Mesodermal cell (in vitro differentiated cells): Measurements from ENCODE around the gene MOB2.

Experiments
- H3K27ac ChIP-seq: 2 replicates; pipeline ENCODE4 v1.7.0; 2013; ENCODE audit warnings: mild to moderate bottlenecking, low read depth, low read length, moderate library complexity; ENCODE audit not compliant: severe bottlenecking
- H3K36me3 ChIP-seq: 2 replicates; pipeline ENCODE4 v1.7.1; 2013; ENCODE audit warnings: mild to moderate bottlenecking, low read length, moderate library complexity; ENCODE audit not compliant: control insufficient read depth, insufficient read depth
- H3K4me1 ChIP-seq: one replicate; pipeline ENCODE4 v1.7.1; 2013; ENCODE audit warnings: mild to moderate bottlenecking, low read length; ENCODE audit not compliant: insufficient read depth, control insufficient read depth, poor library complexity, severe bottlenecking
- H3K4me3 ChIP-seq: 2 replicates; pipeline ENCODE4 v1.7.0; 2013; ENCODE audit warnings: low read length, control low read depth, mild to moderate bottlenecking; ENCODE audit not compliant: insufficient read depth, poor library complexity, severe bottlenecking; ENCODE audit errors: extremely low read depth
- H3K9me3 ChIP-seq: 2 replicates; pipeline ENCODE4 v1.7.1; 2013; ENCODE audit warnings: mild to moderate bottlenecking, low read length, moderate library complexity; ENCODE audit not compliant: control insufficient read depth
- WGBS, 2 experiments: methylation state at CpG; one replicate each; pipeline ENCODE4 v1.1.5; 2013; ENCODE audit warnings: missing lambda C conversion rate in 2 of 2; ENCODE audit not compliant: insufficient coverage in 2 of 2; 5-methylcytosine and 5-hydroxymethylcytosine counted together

MOB2 gene

GRCh38 chr11:1469287-1469910 lies 17.2 kb downstream of the MOB2 start:
- 92 to 97% methylated on average over 14 of the region's 19 CpGs for WGBS, 2 experiments
- H3K9me3 ChIP-seq, result no peaks in the 10 kb centered on the region
- H3K4me3 ChIP-seq, result no peak overlapping the region
- peaks cover 4% of the 10 kb centered on the region for H3K36me3 ChIP-seq
- H3K27ac ChIP-seq, result no peak overlapping the region
- H3K4me1 ChIP-seq, result no peaks in the 10 kb centered on the region

GRCh38 chr11:1468473-1469066 lies 18.0 kb downstream of the MOB2 start:
- no peak overlapping the region for H3K27ac ChIP-seq
- no peak overlapping the region for H3K4me3 ChIP-seq
- no peaks in the 10 kb centered on the region for H3K9me3 ChIP-seq
- WGBS, 2 experiments, result 89 to 95% methylated on average over 16 to 18 of the region's 19 CpGs
- H3K4me1 ChIP-seq, result no peaks in the 10 kb centered on the region
- peaks cover 2% of the 10 kb centered on the region for H3K36me3 ChIP-seq

GRCh38 chr11:1468002-1468401 lies 18.6 kb downstream of the MOB2 start:
- no peaks in the 10 kb centered on the region for H3K36me3 ChIP-seq
- WGBS, 2 experiments, result 95 to 98% methylated on average over 11 to 18 of the region's 18 CpGs
- H3K4me1 ChIP-seq, result no peaks in the 10 kb centered on the region
- H3K9me3 ChIP-seq, result no peaks in the 10 kb centered on the region
- no peak overlapping the region for H3K4me3 ChIP-seq
- no peak overlapping the region for H3K27ac ChIP-seq

GRCh38 chr11:1467270-1467669 lies 19.3 kb downstream of the MOB2 start:
- Histone ChIP-seq H3K9me3 (no peaks in the 10 kb centered on the region), H3K4me3 (no peak overlapping the region), H3K36me3 (no peaks in the 10 kb centered on the region), H3K4me1 (no peaks in the 10 kb centered on the region), H3K27ac (no peak overlapping the region)
- WGBS, 2 experiments, result 91 to 93% methylated on average over 8 to 9 of the region's 9 CpGs

- no peaks in the 10 kb centered on the region for H3K36me3 ChIP-seq
- H3K4me1 ChIP-seq, result no peaks in the 10 kb centered on the region
- H3K9me3 ChIP-seq, result no peaks in the 10 kb centered on the region
- no peak overlapping the region for H3K27ac ChIP-seq
- no peak overlapping the region for H3K4me3 ChIP-seq
- 86 to 95% methylated on average over 15 to 16 of the region's 16 CpGs for WGBS, 2 experiments
These were observed 19.8 kb downstream of the MOB2 start for GRCh38 chr11:1466784-1467183.

- H3K36me3 ChIP-seq, result no peaks in the 10 kb centered on the region
- no peaks in the 10 kb centered on the region for H3K4me1 ChIP-seq
- 96 to 98% methylated on average over 13 to 14 of the region's 16 CpGs for WGBS, 2 experiments
- H3K27ac ChIP-seq, result no peak overlapping the region
- H3K4me3 ChIP-seq, result no peak overlapping the region
- H3K9me3 ChIP-seq, result no peaks in the 10 kb centered on the region
These were observed 23.5 kb downstream of the MOB2 start for GRCh38 chr11:1463056-1463455.

- WGBS, 2 experiments, result 91 to 93% methylated on average over 12 to 13 of the region's 13 CpGs
- Histone ChIP-seq H3K9me3 (no peaks in the 10 kb centered on the region), H3K4me3 (no peak overlapping the region), H3K27ac (no peak overlapping the region), H3K4me1 (no peaks in the 10 kb centered on the region), H3K36me3 (no peaks in the 10 kb centered on the region)
These were observed 23.9 kb downstream of the MOB2 start for GRCh38 chr11:1462698-1462975.

- Histone ChIP-seq H3K36me3 (no peaks in the 10 kb centered on the region), H3K9me3 (no peaks in the 10 kb centered on the region), H3K4me1 (no peaks in the 10 kb centered on the region), H3K27ac (no peak overlapping the region), H3K4me3 (no peak overlapping the region)
- WGBS, 2 experiments, result 91 to 93% methylated on average over 36 to 38 of the region's 46 CpGs
These were observed 24.5 kb downstream of the MOB2 start for GRCh38 chr11:1461826-1462697.

GRCh38 chr11:1460986-1461825 lies 25.4 kb downstream of the MOB2 start:
- 89 to 93% methylated on average over 42 to 43 of the region's 50 CpGs for WGBS, 2 experiments
- no peaks in the 10 kb centered on the region for H3K36me3 ChIP-seq
- no peaks in the 10 kb centered on the region for H3K9me3 ChIP-seq
- H3K4me1 ChIP-seq, result no peaks in the 10 kb centered on the region
- no peak overlapping the region for H3K4me3 ChIP-seq
- no peak overlapping the region for H3K27ac ChIP-seq

- 95 to 99% methylated on average over 23 to 28 of the region's 44 CpGs for WGBS, 2 experiments
- H3K4me3 ChIP-seq, result no peak overlapping the region
- H3K9me3 ChIP-seq, result no peaks in the 10 kb centered on the region
- H3K4me1 ChIP-seq, result no peaks in the 10 kb centered on the region
- H3K27ac ChIP-seq, result no peak overlapping the region
- no peaks in the 10 kb centered on the region for H3K36me3 ChIP-seq
These were observed 26.1 kb downstream of the MOB2 start for GRCh38 chr11:1460396-1460985.
